Prostate gland (tissue), 2 donors: ENCODE results near the gene TPM3. TPM values are rescaled to one million over a fixed set of nuclear protein-coding genes. Genes with fewer than 3 reads are reported as not detected.
"Not testable (repeated sequence)": the region's sequence is repeated elsewhere in the genome, so short reads cannot be mapped to it uniquely, and the experiment has no call there.

Experiments
- DNase-seq: peaks from one replicate; pipeline ENCODE4 v3.0.0-alpha.2; 2019; ENCODE audit warnings: low spot score
- H3K27ac ChIP-seq, 2 donors: fragments of 200-600 bp; sonication (generic); 2 replicates each; pipeline ENCODE4 v1.5.1; 2017 to 2019
- H3K27me3 ChIP-seq: fragments of 200-600 bp; sonication (generic); replicated peaks from 2 replicates; pipeline ENCODE4 v1.5.1; 2019; ENCODE audit not compliant: insufficient read depth
- H3K36me3 ChIP-seq, 2 donors: fragments of 200-600 bp; sonication (generic); 1 replicate in 1 of 2; 2 replicates in 1 of 2; pipeline versions ENCODE4 v1.5.1 to v1.8.1; 2017 to 2019
- H3K4me1 ChIP-seq: fragments of 200-600 bp; sonication (generic); replicated peaks from 2 replicates; pipeline ENCODE4 v1.5.1; 2019
- H3K4me3 ChIP-seq, 2 donors: fragments of 200-600 bp; sonication (generic); 2 replicates each; pipeline ENCODE4 v1.5.1; 2017 to 2019
- H3K9me3 ChIP-seq: fragments of 200-600 bp; sonication (generic); 2 replicates; pipeline ENCODE4 v1.5.1; 2017
- CTCF ChIP-seq, 4 experiments: fragments of 200-600 bp in 2 of 4; fragments of 450-650 bp in 2 of 4; sonication (generic) in 2 of 4; IDR thresholded peaks; 1 replicate in 3 of 4; 2 replicates in 1 of 4; pipeline ENCODE4 v1.5.1; 2016 to 2019; ENCODE audit warnings: antibody characterized with exemption in 4 of 4, mild to moderate bottlenecking in 2 of 4, moderate library complexity in 2 of 4
- POLR2A ChIP-seq: fragments of 450-650 bp; IDR thresholded peaks from one replicate; pipeline ENCODE4 v1.6.1; 2016; ENCODE audit warnings: antibody characterized with exemption, mild to moderate bottlenecking
- POLR2AphosphoS5 ChIP-seq: sonication (generic); formaldehyde crosslinking; IDR thresholded peaks from one replicate; pipeline ENCODE4 v1.6.1; 2017; ENCODE audit warnings: antibody characterized with exemption
- WGBS: methylation state at CpG from one replicate; pipeline ENCODE4 v1.1.5; 2018; 5-methylcytosine and 5-hydroxymethylcytosine counted together
- intact Hi-C: fragments of 100-400 bp; cut with DNase I; formaldehyde crosslinking; loops from one replicate; pipeline ENCODE4 v1.14.2; 2022
- total RNA-seq, 2 donors: library from RNA; depleted of rRNA; stranded (reverse); fragments of >200 nt; gene quantifications; one replicate each; pipeline ENCODE4 v1.1.0, GENCODE V29; 2016

Gene TPM3
- total RNA-seq, 2 donors from 2014 or later = 147 to 277 TPM

GRCh38 chr1:154236855-154237254, 45.0 kb upstream of the TPM3 start:
- intact Hi-C loops = no loop called here
- DNase-seq = no peak
- H3K27ac ChIP-seq = no peak overlapping the region
- H3K36me3 ChIP-seq = peaks cover 0 to 12% of the 10 kb centered on the region in 2 donors
- H3K9me3 ChIP-seq = no peaks in the 10 kb centered on the region
- 86% methylated on average over 4 of the region's 4 CpGs for WGBS
- H3K4me1 ChIP-seq = no peaks in the 10 kb centered on the region
- no peaks in the 10 kb centered on the region for H3K27me3 ChIP-seq
- H3K4me3 ChIP-seq = no peak overlapping the region
- TF ChIP-seq POLR2AphosphoS5 (no peak), POLR2A (no peak), CTCF (IDR thresholded peaks at IDR 0.05) (no peak)

GRCh38 chr1:154233127-154233526, 41.2 kb upstream of the TPM3 start:
- H3K9me3 ChIP-seq, intact Hi-C loops, H3K4me3 ChIP-seq, H3K4me1 ChIP-seq, H3K27me3 ChIP-seq, DNase-seq, H3K27ac ChIP-seq: not testable (repeated sequence)
- peaks cover 0 to 20% of the 10 kb centered on the region in 2 donors for H3K36me3 ChIP-seq
- WGBS = 97% methylated on average over 12 of the region's 12 CpGs

GRCh38 chr1:154231112-154231511, 39.2 kb upstream of the TPM3 start:
- DNase-seq, H3K9me3 ChIP-seq, intact Hi-C loops, H3K4me3 ChIP-seq, H3K27me3 ChIP-seq, H3K4me1 ChIP-seq, H3K27ac ChIP-seq: not testable (repeated sequence)
- peaks cover 0 to 20% of the 10 kb centered on the region in 2 donors for H3K36me3 ChIP-seq
- WGBS = 93% methylated on average over 3 of the region's 3 CpGs

GRCh38 chr1:154225370-154225769, 33.5 kb upstream of the TPM3 start:
- Histone ChIP-seq H3K4me3 (no peak overlapping the region), H3K9me3 (no peaks in the 10 kb centered on the region), H3K36me3 (peaks cover 0 to 8% of the 10 kb centered on the region in 2 donors), H3K27ac (no peak overlapping the region), H3K4me1 (no peaks in the 10 kb centered on the region), H3K27me3 (no peaks in the 10 kb centered on the region)
- 96% methylated on average over 2 of the region's 2 CpGs for WGBS
- intact Hi-C loops = no loop called here
- no peak for DNase-seq
- TF ChIP-seq POLR2A (no peak), POLR2AphosphoS5 (no peak), CTCF (IDR thresholded peaks at IDR 0.05) (no peak)

- Histone ChIP-seq H3K36me3 (peaks cover 0 to 3% of the 10 kb centered on the region in 2 donors), H3K27me3 (no peaks in the 10 kb centered on the region), H3K4me3 (no peak overlapping the region), H3K9me3 (no peaks in the 10 kb centered on the region), H3K27ac (no peak overlapping the region), H3K4me1 (no peaks in the 10 kb centered on the region)
- intact Hi-C loops = no loop called here
- DNase-seq = no peak
- TF ChIP-seq POLR2A = no peak
- no peak for TF ChIP-seq CTCF (IDR thresholded peaks at IDR 0.05)
- no peak for TF ChIP-seq POLR2AphosphoS5
- WGBS = 44% methylated on average over 2 of the region's 2 CpGs
Observed at GRCh38 chr1:154223621-154224020, 31.7 kb upstream of the TPM3 start.

GRCh38 chr1:154222918-154223317, 31.0 kb upstream of the TPM3 start:
- peaks cover 3% of the 10 kb centered on the region for H3K4me1 ChIP-seq
- no peaks in the 10 kb centered on the region for H3K9me3 ChIP-seq
- no peak overlapping the region for H3K27ac ChIP-seq
- WGBS = 74% methylated on average over 1 of the region's 1 CpG
- intact Hi-C loops = no loop called here
- TF ChIP-seq POLR2A = no peak
- no peak for TF ChIP-seq CTCF (IDR thresholded peaks at IDR 0.05)
- no peak for TF ChIP-seq POLR2AphosphoS5
- H3K27me3 ChIP-seq = no peaks in the 10 kb centered on the region
- H3K36me3 ChIP-seq = no peaks in the 10 kb centered on the region
- no peak overlapping the region for H3K4me3 ChIP-seq
- DNase-seq = no peak
